Measurements from ENCODE around the gene MYO9B.

DNA sequence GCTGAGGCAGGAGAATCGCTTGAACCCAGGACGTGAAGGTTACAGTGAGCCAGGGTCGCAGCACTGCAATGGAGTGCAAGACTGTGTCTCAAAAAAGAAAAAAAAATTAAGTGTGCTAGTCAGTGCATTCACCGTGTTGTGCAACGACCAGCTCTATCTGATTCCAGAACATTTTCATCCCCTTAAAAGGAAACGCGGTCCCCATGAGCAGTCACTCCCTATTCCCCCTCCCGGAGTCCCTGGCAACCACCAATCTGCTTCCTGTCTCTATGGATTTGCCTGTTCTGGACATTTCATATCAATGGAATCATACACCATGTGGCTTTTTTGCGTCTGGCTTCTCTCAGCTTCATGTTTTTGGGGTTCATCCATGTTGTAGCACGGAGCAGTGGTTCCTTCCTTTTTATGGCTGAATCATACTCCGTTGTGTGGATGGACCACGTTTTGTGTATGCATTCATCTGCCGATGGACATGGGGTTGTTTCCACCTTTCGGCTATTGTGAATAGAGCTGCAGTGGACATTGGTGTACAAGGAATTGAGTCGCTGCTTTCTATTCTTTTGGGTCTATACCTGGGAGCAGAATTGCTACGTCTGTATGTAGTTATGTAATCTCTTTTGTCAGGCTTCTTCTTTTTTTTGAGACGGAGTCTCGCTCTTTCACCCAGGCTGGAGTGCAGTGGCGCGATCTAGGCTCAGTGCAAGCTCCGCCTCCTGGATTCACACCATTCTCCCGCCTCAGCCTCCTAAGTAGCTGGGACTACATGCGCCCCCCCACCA, 19.8 kb downstream of the MYO9B start:
- TF ChIP-seq, protein P1, sequence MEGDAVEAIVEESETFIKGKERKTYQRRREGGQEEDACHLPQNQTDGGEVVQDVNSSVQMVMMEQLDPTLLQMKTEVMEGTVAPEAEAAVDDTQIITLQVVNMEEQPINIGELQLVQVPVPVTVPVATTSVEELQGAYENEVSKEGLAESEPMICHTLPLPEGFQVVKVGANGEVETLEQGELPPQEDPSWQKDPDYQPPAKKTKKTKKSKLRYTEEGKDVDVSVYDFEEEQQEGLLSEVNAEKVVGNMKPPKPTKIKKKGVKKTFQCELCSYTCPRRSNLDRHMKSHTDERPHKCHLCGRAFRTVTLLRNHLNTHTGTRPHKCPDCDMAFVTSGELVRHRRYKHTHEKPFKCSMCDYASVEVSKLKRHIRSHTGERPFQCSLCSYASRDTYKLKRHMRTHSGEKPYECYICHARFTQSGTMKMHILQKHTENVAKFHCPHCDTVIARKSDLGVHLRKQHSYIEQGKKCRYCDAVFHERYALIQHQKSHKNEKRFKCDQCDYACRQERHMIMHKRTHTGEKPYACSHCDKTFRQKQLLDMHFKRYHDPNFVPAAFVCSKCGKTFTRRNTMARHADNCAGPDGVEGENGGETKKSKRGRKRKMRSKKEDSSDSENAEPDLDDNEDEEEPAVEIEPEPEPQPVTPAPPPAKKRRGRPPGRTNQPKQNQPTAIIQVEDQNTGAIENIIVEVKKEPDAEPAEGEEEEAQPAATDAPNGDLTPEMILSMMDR (IDR thresholded peaks at IDR 0.05), result no peak
- TF ChIP-seq POLR2AphosphoS5 (IDR thresholded peaks at IDR 0.05; ENCODE audit: low read depth, low read length), result no peak
- no peak for TF ChIP-seq SIN3A (IDR thresholded peaks at IDR 0.05; ENCODE audit: borderline replicate concordance, insufficient read depth, low read depth, low read length)

All from Panc1 (cell line).